Natural killer cell (primary cell): Measurements from ENCODE around the gene FCRLA. TPM values are rescaled to one million over a fixed set of nuclear protein-coding genes. Genes with fewer than 3 reads are reported as not detected.

Experiments
- ATAC-seq, 3 donors: fragments of 150-1000 bp in 2 of 3; fragments of 200-7000 bp in 1 of 3; cut with Tn5 transposase; 1 replicate in 1 of 3; 2 replicates in 2 of 3; pipeline ENCODE4 v1.10.0; 2021; ENCODE audit warnings: mild to moderate bottlenecking in 2 of 3, moderate library complexity in 2 of 3
- DNase-seq, 2 donors: peaks; one replicate each; pipeline versions ENCODE4 v3.0.0 to v3.0.0-alpha.2; 2013 to 2021; ENCODE audit warnings: mixed read lengths in 1 of 2
- H3K27ac ChIP-seq: one replicate; pipeline ENCODE4 v1.5.1; 2013; ENCODE audit warnings: mild to moderate bottlenecking, low read length
- H3K27me3 ChIP-seq: one replicate; pipeline ENCODE4 v1.6.1; 2013; ENCODE audit warnings: low read length; ENCODE audit not compliant: control insufficient read depth, insufficient read depth
- H3K36me3 ChIP-seq: one replicate; pipeline ENCODE4 v1.6.1; 2013; ENCODE audit warnings: low read length; ENCODE audit not compliant: control insufficient read depth, insufficient read depth
- H3K4me1 ChIP-seq: one replicate; pipeline ENCODE4 v1.6.1; 2013; ENCODE audit warnings: low read length; ENCODE audit not compliant: control insufficient read depth, insufficient read depth
- H3K4me3 ChIP-seq: one replicate; pipeline ENCODE4 v1.5.1; 2013; ENCODE audit warnings: low read length
- H3K9me3 ChIP-seq: one replicate; pipeline ENCODE4 v1.6.1; 2013; ENCODE audit warnings: low read length; ENCODE audit not compliant: control insufficient read depth, insufficient read depth
- H3K27ac Mint-ChIP-seq, 2 donors: one replicate each; pipeline ENCODE4 v1.8.0; 2022; ENCODE audit warnings: mild to moderate bottlenecking in 2 of 2, mixed read lengths in 2 of 2, moderate library complexity in 1 of 2
- H3K27me3 Mint-ChIP-seq, 2 donors: one replicate each; pipeline ENCODE4 v1.8.0; 2022; ENCODE audit warnings: low read depth in 2 of 2, mixed read lengths in 2 of 2
- H3K36me3 Mint-ChIP-seq: one replicate; pipeline ENCODE4 v1.8.0; 2022; ENCODE audit warnings: mixed read lengths
- H3K4me1 Mint-ChIP-seq, 2 donors: one replicate each; pipeline ENCODE4 v1.8.0; 2022; ENCODE audit warnings: mixed read lengths in 2 of 2
- H3K4me3 Mint-ChIP-seq: one replicate; pipeline ENCODE4 v1.8.0; 2022; ENCODE audit warnings: mild to moderate bottlenecking, moderate library complexity, mixed read lengths
- H3K9me3 Mint-ChIP-seq, 2 donors: one replicate each; pipeline ENCODE4 v1.8.0; 2022; ENCODE audit warnings: mixed read lengths in 2 of 2
- WGBS: methylation state at CpG from one replicate; pipeline ENCODE4 v1.1.7; 2013; ENCODE audit warnings: missing lambda C conversion rate; ENCODE audit not compliant: insufficient coverage; 5-methylcytosine and 5-hydroxymethylcytosine counted together
- intact Hi-C: fragments of 100-400 bp; cut with micrococcal nuclease; formaldehyde crosslinking; loops from one replicate; pipeline ENCODE4 v1.14.2; 2022
- total RNA-seq, 4 donors: library from RNA; stranded (reverse); fragments of 120-200 nt in 1 of 4; gene quantifications; one replicate each; pipeline versions ENCODE4 v1.2.3 to v1.2.4, GENCODE V29; 2013 to 2022
- TF ChIP-seq, protein P1 (sequence below): fragments of 200-600 bp; IDR thresholded peaks from one replicate; pipeline ENCODE4 v1.8.0; 2022; ENCODE audit warnings: antibody characterized with exemption

The FCRLA gene
- total RNA-seq, 3 donors from 2014 or later (not counting 1 experiment from before 2014, with no cell fraction given): 0.41 to 0.90 (median 0.80) TPM

DNA sequence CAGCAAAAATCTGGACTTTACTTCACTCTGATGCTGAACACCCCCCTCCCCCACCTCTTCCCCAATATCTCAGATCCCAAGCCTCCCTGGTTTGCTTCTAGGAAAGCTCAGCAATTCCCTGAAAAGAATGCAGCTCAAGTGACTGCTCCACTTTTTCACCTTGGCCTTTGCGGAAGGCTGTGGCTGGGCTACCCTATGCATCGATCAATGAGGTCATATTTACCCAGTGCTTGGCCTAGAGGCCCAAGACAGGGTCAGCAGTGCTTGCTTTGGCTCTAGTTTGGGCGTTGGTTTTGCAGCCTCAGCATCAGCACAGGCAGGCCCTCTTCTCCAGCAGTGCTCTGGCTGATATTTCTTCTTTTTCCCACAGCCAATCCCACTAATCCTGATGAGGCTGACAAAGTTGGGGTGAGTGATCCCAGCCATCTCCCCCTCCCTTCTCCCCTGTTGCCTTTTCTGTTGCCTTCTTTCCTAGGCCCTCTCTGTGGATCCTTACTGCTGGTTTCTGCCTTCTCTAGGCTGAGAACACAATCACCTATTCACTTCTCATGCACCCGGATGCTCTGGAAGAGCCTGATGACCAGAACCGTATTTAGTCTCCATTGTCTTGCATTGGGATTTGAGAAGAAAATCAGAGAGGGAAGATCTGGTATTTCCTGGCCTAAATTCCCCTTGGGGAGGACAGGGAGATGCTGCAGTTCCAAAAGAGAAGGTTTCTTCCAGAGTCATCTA lies 29.9 kb upstream of the FCRLA start:
- 89% methylated on average over 5 of the region's 5 CpGs for WGBS
- intact Hi-C loops: no loop called here
- TF ChIP-seq, protein P1, sequence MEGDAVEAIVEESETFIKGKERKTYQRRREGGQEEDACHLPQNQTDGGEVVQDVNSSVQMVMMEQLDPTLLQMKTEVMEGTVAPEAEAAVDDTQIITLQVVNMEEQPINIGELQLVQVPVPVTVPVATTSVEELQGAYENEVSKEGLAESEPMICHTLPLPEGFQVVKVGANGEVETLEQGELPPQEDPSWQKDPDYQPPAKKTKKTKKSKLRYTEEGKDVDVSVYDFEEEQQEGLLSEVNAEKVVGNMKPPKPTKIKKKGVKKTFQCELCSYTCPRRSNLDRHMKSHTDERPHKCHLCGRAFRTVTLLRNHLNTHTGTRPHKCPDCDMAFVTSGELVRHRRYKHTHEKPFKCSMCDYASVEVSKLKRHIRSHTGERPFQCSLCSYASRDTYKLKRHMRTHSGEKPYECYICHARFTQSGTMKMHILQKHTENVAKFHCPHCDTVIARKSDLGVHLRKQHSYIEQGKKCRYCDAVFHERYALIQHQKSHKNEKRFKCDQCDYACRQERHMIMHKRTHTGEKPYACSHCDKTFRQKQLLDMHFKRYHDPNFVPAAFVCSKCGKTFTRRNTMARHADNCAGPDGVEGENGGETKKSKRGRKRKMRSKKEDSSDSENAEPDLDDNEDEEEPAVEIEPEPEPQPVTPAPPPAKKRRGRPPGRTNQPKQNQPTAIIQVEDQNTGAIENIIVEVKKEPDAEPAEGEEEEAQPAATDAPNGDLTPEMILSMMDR: no peak
- no peaks in the 10 kb centered on the region for H3K36me3 Mint-ChIP-seq
- no peaks in the 10 kb centered on the region for H3K9me3 Mint-ChIP-seq
- H3K9me3 ChIP-seq: no peaks in the 10 kb centered on the region
- no peak overlapping the region for H3K27ac ChIP-seq
- no peaks in the 10 kb centered on the region for H3K4me1 Mint-ChIP-seq
- DNase-seq (no peak), ATAC-seq (no peak)
- H3K27ac Mint-ChIP-seq: no peak overlapping the region
- H3K4me3 ChIP-seq: no peak overlapping the region
- H3K4me1 ChIP-seq: no peaks in the 10 kb centered on the region
- H3K27me3 Mint-ChIP-seq: peaks cover 0 to 4% of the 10 kb centered on the region in 2 donors
- H3K36me3 ChIP-seq: no peaks in the 10 kb centered on the region
- H3K4me3 Mint-ChIP-seq: no peak overlapping the region
- no peaks in the 10 kb centered on the region for H3K27me3 ChIP-seq

GRCh38 chr1:161678500-161678899 lies 28.5 kb upstream of the FCRLA start:
- intact Hi-C loops: no loop called here
- Histone ChIP-seq H3K27me3 (no peaks in the 10 kb centered on the region), H3K36me3 (no peaks in the 10 kb centered on the region), H3K4me1 (no peaks in the 10 kb centered on the region), H3K27ac (no peak overlapping the region), H3K9me3 (no peaks in the 10 kb centered on the region), H3K4me3 (no peak overlapping the region)
- WGBS: 86% methylated on average over 1 of the region's 3 CpGs
- TF ChIP-seq, protein P1: no peak
- no peak for DNase-seq
- no peak for ATAC-seq
- Mint-ChIP-seq H3K4me3 (no peak overlapping the region), H3K36me3 (no peaks in the 10 kb centered on the region), H3K4me1 (no peaks in the 10 kb centered on the region), H3K9me3 (no peaks in the 10 kb centered on the region), H3K27me3 (peaks cover 4 to 7% of the 10 kb centered on the region in 2 donors), H3K27ac (no peak overlapping the region)

GRCh38 chr1:161681879-161682278 lies 25.1 kb upstream of the FCRLA start:
- ATAC-seq (no peak), DNase-seq (no peak)
- H3K27me3 ChIP-seq: no peaks in the 10 kb centered on the region
- no peaks in the 10 kb centered on the region for H3K9me3 ChIP-seq
- H3K27ac ChIP-seq: no peak overlapping the region
- no peak overlapping the region for H3K27ac Mint-ChIP-seq
- H3K4me3 Mint-ChIP-seq: no peak overlapping the region
- 81% methylated on average over 3 of the region's 3 CpGs for WGBS
- H3K36me3 Mint-ChIP-seq: no peaks in the 10 kb centered on the region
- TF ChIP-seq, protein P1: no peak
- no peaks in the 10 kb centered on the region for H3K4me1 ChIP-seq
- no peaks in the 10 kb centered on the region for H3K4me1 Mint-ChIP-seq
- intact Hi-C loops: no loop called here
- no peaks in the 10 kb centered on the region for H3K9me3 Mint-ChIP-seq
- no peaks in the 10 kb centered on the region for H3K36me3 ChIP-seq
- H3K27me3 Mint-ChIP-seq: peaks cover 11 to 13% of the 10 kb centered on the region in 2 donors
- H3K4me3 ChIP-seq: no peak overlapping the region

DNA sequence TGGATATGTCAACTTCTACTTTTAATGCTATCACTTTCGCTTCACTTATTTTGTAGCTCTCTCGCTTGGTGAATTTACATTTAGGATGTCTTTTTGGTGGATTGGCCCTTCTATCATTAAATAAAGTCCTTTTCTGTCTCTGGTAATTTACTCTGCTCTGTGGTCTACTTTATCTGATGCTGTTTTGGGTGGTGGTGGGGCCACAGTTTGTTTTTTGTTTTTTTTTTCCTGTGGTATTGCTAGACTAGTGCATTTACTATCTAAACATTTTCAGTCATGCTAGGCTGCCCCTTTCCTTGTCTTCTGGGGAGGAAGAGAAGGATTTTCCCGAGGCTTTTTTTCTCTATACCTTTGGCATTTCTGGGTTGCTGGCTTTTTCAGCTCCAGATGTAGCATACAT lies 18.1 kb upstream of the FCRLA start:
- no peak overlapping the region for H3K27ac Mint-ChIP-seq
- DNase-seq (no peak), ATAC-seq (no peak)
- Histone ChIP-seq H3K27ac (no peak overlapping the region), H3K27me3 (peaks cover 3% of the 10 kb centered on the region), H3K36me3 (no peaks in the 10 kb centered on the region), H3K4me1 (peaks cover 2% of the 10 kb centered on the region), H3K4me3 (no peak overlapping the region), H3K9me3 (no peaks in the 10 kb centered on the region)
- peaks cover 5 to 7% of the 10 kb centered on the region in 2 donors for H3K27me3 Mint-ChIP-seq
- TF ChIP-seq, protein P1: no peak
- H3K36me3 Mint-ChIP-seq: no peaks in the 10 kb centered on the region
- no peak overlapping the region for H3K4me3 Mint-ChIP-seq
- peaks cover 0 to 5% of the 10 kb centered on the region in 2 donors for H3K4me1 Mint-ChIP-seq
- intact Hi-C loops: no loop called here
- no peaks in the 10 kb centered on the region for H3K9me3 Mint-ChIP-seq
- WGBS: no CpG with 5 or more reads among the region's 3 CpGs
